GM21737 (cell line): ENCODE results near the gene NBPF3.
"Not testable (repeated sequence)": the region's sequence is repeated elsewhere in the genome, so short reads cannot be mapped to it uniquely, and the experiment has no call there.

Source experiments
- ATAC-seq: cut with Tn5 transposase; IDR thresholded peaks from one replicate; pipeline ENCODE4 v1.9.1; 2021; ENCODE audit warnings: mild to moderate bottlenecking, moderate library complexity; ENCODE audit not compliant: unreplicated experiment

The NBPF3 gene

DNA sequence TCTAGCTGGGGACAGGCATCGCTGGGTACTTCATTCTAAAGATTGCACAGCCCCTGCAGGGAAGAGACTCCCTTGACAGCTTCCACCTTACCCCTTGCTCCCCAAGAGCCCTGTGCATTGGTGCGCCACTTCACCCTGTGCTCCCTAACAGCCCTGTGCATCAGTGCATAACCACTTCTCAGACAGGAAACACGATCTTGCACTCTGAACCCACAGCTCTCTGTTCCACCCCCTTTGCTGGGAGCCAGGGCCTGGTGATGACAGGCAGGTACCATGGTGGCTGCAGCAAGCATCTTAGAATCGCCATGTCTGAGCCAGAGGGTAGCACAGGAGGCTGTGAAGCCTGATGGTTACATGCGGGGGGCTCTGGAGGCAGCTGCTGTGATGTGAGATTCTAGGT, 74.3 kb downstream of the NBPF3 start:
- ATAC-seq = no peak

DNA sequence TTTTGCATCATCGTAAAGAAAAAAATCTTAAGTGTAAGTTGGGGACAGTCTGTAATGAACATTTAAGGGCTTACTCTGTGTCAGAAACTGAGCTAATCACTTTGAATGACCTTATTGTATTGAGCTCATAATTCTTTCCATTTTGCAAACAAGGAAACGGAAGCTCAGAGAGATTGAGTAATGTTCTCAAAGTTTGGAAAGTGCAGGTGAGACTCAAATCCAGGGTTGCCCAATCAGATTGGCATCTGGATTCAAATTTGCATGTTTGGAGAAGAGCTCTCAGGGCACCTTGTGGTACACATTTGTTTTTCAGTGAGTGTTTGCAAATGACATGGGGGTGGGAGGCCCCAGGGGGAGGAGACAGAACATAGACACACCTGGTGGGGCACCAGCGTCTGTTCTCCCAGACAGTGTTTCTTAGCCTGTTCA, 77.2 kb downstream of the NBPF3 start:
- no peak for ATAC-seq

DNA sequence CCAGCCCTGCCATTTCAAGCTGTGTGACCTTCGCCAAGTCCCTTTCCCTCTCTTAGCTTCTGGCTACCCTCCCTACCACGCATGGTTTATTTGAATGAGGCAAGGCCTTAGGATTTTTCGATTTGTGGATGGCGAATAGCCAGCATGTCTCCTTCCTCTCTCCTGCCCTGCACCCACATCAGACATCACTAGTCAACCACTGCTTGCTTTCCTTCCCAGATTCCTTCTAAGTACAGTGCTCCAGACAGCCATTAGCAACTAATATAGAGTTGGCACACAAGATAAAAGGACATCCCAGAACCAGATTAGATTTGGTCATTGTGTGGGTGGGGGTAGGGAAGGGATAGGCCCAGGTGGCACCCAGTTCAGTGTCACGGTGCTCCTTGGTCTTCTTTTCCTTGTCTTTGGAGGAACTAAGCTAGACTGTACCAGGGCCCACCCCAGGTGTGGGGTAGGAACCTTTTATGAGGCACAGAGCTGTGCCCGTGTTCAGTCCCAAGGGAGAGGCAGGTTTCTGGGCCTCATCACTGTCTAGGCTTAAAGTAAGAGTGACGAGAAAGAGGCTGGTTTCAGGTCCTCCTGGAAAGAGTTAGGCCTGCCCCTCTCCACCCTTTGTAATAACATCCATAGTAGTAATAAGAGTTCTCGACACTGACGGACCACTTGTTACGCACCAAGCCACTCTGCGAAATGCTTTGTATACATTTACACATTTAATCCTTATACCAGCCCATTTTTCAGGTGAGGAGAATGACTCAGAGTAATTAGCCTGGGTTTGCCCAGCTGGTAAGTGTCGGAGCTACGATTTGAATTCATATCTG, 77.9 kb downstream of the NBPF3 start:
- no peak for ATAC-seq

DNA sequence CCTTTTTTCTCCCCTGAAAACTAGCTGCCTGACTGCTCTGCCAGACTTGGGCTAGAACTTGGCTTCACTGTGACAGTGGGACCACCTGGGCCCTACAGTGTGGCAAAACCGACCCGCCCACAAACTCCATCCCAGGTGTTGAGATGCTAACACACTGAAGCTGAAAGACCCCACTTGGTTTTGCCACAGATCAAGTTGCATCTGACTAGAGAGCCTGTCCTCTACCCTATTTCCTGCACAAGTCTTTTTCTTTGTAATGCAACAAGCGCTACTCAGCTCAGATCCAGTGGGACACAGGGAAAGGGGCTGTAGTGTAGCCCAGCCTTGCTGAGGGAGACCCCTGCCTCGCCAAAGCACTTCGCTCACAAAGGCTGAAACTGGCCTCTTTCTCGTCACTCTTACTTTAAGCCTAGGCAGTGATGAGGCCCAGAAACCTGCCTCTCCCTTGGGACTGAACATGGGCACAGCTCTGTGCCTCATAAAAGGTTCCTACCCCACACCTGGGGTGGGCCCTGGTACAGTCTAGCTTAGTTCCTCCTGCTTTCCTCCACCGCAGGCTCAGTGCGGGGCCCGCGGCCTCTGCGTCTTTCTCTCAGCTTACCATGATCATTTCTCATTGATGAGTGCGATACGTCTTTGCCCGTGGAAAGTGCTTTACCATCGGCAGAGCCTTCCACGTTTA, 79.0 kb downstream of the NBPF3 start:
- no peak for ATAC-seq

DNA sequence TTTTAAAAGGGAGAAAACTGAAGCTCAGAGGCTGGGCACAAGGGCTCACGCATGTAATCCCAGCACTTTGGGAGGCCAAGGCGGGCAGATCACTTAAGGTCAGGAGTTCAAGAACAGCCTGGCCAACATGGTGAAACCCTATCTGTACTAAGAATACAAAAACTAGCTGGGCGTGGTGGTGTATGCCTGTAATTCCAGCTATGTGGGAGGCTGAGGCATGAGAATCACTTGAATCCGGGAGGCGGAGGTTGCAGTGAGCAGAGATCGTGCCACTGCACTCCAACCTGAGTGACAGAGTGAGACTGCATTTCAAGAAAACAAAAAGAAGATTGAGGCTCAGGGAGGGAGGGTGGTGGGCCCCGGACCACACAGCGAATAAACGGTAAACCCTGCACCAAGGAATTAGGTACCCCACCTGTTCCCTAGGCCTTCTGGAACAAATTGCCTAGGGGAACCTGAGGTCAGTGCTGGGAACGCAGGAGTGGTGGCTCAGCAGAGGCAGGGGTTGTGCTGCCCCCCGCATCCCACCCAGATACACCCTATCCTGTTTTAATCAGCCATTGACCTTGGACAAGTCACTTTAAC, 79.6 kb downstream of the NBPF3 start:
- ATAC-seq = not testable (repeated sequence)

DNA sequence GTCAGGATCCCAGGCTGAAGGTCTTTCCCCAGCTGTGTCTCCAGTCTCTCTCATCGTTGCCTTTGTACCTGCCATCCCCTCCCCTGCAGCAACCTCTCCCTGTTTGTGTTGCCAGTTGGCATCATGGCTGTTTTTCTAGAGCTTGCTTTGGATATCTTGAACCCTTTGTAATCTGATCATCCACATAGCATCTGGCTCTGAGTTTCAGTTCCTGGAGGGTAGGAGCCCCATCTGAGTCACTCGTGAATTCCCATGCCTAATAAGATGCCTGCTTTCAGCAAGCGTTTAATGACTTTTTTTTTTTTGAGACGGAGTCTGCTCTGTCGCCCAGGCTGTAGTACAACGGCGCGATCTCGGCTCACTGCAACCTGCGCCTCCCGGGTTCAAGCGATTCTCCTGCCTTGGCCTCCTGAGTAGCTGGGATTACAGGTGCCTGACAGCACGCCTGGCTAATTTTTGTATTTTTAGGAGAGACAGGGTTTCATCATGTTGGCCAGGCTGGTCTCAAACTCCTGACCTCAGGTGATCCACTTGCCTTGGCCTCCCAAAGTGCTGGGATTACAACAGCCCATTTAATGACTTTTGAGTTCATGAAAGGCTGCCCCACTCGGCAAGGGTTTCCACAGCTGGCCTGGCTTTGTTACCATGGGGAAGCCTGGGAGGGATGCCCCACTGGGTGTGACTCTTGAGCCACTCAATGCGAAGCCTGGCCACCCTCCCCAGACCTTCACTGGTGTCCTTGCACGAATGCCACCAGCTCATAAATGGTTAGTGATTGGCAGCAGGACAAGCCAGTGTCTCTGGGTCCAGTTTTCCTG, 81.2 kb downstream of the NBPF3 start:
- no peak for ATAC-seq

DNA sequence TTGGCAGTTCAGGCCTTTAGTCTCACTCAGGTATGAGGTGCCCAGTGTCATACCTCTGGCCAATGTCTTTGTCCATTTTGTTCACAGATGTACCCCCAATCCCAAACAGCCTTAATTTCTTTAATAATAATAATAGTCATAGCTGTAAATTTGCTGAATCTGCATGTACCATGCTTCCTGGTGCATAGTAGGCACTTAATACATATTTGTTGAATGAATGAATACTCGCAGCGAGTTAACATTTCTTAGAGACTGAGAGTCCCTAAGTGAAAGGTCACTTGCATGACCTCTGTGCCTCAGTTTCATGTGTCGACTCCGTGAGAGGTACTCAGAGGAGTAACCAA, 81.8 kb downstream of the NBPF3 start:
- ATAC-seq = no peak

DNA sequence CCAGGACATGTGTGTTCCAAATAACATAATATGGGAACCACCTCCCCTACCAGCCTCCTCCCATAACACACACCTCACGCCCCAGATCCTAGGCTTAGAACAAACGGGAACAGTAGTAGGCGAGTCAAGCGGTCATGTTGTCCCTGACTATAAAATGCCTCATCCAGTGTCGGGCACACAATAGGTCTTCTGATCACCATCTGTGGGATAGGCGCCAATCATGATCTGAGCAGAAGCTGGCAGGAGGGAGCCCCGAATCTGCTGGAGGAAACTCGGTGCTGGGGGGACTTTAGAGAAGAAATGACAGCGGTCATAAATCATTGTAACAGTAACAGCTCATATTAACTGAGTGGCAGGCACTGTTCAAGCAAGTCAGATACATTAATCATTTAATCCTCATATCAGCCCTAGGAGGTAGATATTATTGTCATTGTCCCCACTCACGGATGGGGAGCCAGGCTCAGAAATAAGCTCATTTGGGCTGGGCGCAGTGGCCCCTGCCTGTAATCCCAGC, 82.6 kb downstream of the NBPF3 start:
- no peak for ATAC-seq

DNA sequence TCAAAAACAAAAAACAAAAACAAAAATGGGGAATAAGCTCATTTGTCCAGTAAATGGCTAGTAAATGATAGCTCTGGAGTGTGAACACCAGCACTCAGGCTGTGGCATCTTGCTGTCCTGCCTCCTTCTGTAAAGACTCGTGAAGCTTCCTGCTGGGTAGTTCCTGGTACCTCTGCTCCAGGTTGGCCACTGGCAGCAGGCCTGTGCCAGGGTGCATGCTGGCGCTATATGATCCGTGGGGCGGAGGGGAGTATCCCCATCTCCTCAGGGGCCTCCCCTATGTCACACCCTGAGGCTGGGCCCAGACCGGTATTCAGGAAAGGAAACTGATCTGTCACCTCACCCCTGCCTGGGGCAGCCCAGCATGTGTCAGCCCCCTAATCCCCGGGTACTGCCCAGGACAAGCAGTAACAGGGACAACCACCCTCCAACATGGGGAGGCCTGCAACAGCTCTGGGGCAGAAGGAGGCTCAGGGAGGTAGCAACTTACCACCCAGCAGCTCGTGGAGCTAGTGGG, 83.4 kb downstream of the NBPF3 start:
- ATAC-seq = no peak

DNA sequence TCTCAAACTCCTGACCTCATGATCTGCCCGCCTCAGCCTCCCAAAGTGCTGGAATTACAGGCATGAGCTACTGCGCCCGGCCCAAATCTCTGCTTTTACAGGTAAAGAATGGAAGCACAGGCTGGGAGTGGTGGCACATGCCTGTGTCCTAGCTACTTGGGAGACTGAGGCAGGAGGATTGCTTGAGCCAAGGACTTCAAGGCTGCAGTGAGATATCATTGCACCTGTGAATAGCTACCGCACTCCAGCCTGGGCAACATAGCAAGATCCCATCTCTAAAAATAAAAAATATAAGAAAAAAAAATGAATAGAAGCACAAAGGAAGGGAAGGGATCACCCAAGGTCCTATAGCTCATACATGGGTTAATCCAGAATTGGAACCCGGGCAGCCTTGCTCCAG, 84.3 kb downstream of the NBPF3 start:
- ATAC-seq = no peak

DNA sequence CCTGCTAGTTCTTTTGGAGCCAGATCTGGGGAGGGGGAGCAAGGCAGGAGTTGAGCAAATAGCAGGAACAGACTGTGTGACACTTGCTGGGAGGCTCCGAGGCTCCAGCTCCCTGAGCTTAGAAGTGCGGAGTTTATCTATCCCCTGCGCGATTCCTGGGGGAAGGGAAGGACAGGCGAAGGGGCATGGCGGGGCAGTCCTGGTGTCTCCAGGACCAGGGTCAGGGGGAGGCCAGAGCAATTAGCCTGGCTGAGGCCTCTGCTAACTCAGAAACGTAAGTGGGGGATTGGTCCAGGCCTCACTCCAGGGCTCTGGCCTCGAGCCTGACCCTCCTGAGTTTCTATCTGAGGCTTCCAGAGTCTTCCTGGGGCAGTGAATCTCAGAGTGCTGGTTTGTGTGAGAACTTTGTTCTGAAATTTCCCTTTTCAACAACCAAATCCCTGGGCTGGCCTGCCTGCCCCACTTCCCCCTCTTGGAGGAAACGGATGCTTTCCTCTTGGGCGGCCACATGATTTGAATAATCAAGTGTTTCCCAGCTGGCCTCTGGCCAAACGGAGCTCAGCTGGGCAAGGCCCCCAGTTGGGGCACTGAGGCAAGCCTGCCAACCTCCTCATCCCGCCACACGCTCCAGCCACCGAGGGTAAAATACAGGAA, 84.9 kb downstream of the NBPF3 start:
- ATAC-seq = no peak

DNA sequence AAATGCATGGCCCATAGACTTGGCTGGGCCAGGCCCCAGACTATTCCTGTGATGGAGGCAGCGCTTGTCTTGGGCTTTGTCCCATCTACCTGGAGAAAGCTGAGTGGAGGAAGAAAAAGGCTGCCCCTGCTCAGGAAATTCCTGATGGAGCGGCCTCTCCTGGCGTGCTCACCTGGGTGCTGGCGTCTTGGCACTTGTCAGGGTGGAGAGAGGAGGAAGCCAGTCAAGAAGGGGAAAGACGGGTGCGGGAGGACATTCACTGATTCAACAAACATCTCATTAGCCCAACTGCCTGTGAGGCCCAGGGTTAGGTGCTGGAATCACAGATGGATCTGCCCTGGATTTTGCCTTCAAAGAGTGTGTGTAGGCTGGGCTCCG, 85.4 kb downstream of the NBPF3 start:
- ATAC-seq = no peak

DNA sequence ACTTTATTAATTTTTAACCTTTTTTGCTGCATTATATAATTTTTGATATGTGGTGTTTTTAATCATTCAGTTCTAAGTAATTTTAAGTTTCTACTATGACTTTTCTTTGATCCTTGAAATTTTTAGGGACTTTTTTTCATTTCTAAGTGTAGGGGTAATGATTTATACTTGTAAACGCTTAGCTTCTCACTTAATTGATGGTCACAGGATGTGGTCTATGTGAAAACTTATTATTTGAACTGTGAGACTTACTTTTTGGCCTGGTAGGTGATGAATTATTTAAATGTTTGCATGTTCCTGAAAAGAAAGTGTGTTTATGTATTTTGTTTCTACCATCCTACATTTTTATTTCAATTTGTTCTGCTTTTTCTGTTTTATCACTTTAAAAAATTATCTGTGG, 86.5 kb downstream of the NBPF3 start:
- ATAC-seq = no peak

DNA sequence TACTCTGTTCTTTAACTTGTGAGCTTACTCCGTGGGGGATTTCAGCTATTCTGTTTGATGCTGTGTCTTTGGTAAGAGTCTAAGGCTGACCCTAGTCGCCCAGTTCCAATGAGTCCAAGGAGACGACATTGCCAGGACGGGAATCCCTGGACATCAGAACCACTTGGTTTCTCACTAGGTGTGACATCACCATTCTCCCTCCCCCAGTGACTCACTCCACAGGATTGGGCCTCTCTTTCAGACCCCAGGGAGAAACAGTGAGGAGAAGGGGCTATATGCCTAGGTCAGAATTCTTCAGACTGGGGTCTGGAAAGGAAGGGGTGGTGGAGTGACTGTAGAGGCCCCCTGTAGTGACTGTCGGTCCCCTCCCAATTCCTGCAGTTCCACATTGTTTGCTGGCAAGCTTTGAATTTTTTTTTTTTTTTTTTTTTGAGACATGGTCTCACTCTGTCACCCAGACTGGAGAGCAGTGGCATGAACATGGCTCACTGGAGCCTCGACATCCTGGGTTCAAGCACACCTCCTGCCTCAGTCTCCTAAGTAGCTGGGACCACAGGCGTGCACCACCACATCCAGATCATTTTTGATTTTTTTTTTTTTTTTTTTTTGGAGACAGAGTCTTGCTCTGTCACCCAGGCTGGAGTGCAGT, 90.6 kb downstream of the NBPF3 start:
- no peak for ATAC-seq

DNA sequence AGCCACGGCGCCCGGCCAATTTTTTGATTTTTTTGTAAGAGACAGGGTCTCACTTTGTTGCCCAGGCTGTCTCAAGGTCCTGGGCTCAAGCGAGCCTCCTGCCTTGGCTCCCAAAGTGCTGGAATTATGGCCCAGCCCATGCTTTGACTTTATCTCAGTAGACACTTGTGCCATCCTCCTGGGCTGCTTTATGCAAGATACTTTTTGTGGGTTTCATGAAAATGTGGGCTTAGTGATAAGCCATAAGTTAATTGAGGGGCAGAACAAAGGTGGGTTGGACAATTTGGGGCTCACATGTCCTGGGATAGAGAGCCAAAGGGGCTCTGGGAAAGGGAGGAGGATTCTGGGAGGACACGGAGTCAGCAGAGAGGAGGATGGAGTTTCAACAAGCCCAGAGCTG, 91.3 kb downstream of the NBPF3 start:
- no peak for ATAC-seq

DNA sequence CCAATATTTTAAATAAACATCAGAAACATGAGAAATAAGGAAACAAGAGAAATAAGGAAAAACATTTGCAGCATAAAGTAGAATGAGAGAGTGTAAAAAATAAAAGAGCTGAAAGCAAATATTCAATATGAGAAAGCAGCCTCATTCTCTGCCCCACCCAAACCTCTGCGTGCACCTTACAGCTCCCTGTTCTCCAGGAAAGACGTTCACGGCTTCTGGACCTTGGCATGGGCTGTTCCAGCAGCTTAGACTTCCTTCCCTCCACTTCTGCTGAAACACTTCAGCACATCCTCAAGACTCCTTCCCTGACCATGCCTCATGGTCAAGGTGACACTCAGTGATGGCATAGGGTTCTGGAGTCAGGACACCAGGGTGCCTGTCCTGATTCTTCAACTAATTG, 92.6 kb downstream of the NBPF3 start:
- no peak for ATAC-seq

DNA sequence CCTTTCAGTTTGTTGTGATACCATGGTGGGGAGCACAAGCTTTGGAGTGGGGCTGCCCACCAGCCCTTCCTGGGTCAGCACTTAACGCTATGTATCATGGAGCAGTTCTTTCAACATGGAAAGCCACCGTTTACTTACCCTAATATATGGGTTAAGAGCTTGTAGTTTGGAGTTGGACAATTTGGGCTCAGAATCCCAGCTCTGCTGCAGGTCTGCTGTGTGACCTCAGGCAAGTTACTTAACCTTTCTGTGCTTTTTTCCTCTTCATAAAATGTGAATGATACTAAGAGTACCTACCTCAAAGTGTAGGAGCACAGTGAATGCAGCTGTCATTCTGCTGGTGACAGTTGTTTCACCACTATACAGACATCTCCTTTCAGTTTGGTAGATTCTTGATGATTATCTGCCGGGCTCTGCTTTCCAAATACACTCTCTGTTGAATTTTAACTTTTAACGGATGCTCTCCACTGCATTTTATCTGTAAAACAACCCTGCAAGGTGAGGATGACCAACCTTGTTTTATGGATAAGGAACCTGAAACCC, 93.1 kb downstream of the NBPF3 start:
- no peak for ATAC-seq

DNA sequence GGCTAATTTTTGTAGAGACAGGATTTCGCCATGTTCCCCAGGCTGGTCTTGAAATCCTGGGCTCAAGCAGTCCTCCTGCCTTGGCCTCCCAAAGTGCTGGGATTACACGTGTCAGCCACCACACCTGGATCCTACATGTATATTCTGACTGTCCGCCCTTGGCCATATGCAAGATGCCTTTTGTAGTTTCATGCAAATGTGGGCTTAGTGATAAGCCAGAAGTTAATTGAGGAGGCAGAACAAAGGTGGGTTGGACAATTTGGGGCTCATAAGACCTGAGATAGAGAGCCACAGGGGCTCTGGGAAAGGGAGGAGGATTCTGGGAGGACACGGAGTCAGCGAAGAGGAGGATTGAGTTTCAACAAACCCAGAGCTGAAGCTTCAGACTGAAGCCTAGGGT, 94.2 kb downstream of the NBPF3 start:
- ATAC-seq = no peak
